Stimulated activated CD4-positive, alpha-beta T cell treated with anti-CD3 and anti-CD28 coated beads, Interleukin-4, amount 100 ng/mL, for 24 hours (primary cell): Measurements from ENCODE around the gene AK1.

Experiments
- DNase-seq: peaks from one replicate; pipeline ENCODE4 v3.0.0-alpha.2; 2020

Gene AK1

GRCh38 chr9:127907867-127908659 lies 30.6 kb upstream of the AK1 start:
- no peak for DNase-seq

- peak; percentile 70 for DNase-seq
These were observed 28.3 kb upstream of the AK1 start for GRCh38 chr9:127905788-127906191.

- peak; percentile 58 for DNase-seq
These were observed 27.7 kb upstream of the AK1 start for GRCh38 chr9:127905004-127905728.

- DNase-seq = peak; percentile 16
These were observed 27.1 kb upstream of the AK1 start for GRCh38 chr9:127904561-127905003.

- peak; percentile 80 for DNase-seq
These were observed 26.3 kb upstream of the AK1 start for GRCh38 chr9:127903557-127904475.

- DNase-seq = peak; percentile 68
These were observed 21.9 kb upstream of the AK1 start, which contains the start of gene ST6GALNAC6 for GRCh38 chr9:127899128-127899943. TSS of gene ST6GALNAC6 (minus strand) at chr9:127899603. CDS start at chr9:127897981, 1,622 bp downstream.

GRCh38 chr9:127898433-127899127 lies 21.1 kb upstream of the AK1 start:
- no peak for DNase-seq

- DNase-seq = peak; percentile 25
These were observed 19.8 kb upstream of the AK1 start for GRCh38 chr9:127897193-127897692.

GRCh38 chr9:127896395-127897192 lies 19.1 kb upstream of the AK1 start:
- no peak for DNase-seq

- no peak for DNase-seq
These were observed 18.3 kb upstream of the AK1 start for GRCh38 chr9:127895811-127896210.

- DNase-seq = no peak
These were observed 15.9 kb upstream of the AK1 start for GRCh38 chr9:127893392-127893791.

GRCh38 chr9:127892831-127893230 lies 15.4 kb upstream of the AK1 start:
- DNase-seq = no peak

GRCh38 chr9:127890053-127890452 lies 12.6 kb upstream of the AK1 start:
- DNase-seq = no peak

GRCh38 chr9:127887792-127888191 lies 10.3 kb upstream of the AK1 start:
- no peak for DNase-seq

GRCh38 chr9:127886401-127886972 lies 9.0 kb upstream of the AK1 start:
- no peak for DNase-seq

- no peak for DNase-seq
These were observed 8.2 kb upstream of the AK1 start for GRCh38 chr9:127885508-127886281.

GRCh38 chr9:127884976-127885490 lies 7.6 kb upstream of the AK1 start:
- DNase-seq = no peak

GRCh38 chr9:127884427-127884911 lies 7.0 kb upstream of the AK1 start:
- no peak for DNase-seq

GRCh38 chr9:127883959-127884358 lies 6.5 kb upstream of the AK1 start:
- DNase-seq = no peak
